Measurements from ENCODE around the gene HMCES.

The HMCES gene

GRCh38 chr3:129278439-129278965 is at the start of gene HMCES:
TSS of gene HMCES (plus strand) at chr3:129278870. CDS start at chr3:129279733, 863 bp downstream.
- DNase-seq: peak; percentile 87

GRCh38 chr3:129228891-129229585 is 49.6 kb upstream of the HMCES start:
- peak; percentile 56 for DNase-seq

GRCh38 chr3:129230311-129231019 is 48.2 kb upstream of the HMCES start:
- peak; percentile 89 for DNase-seq

GRCh38 chr3:129231331-129232119 is 47.1 kb upstream of the HMCES start:
- DNase-seq: no peak

GRCh38 chr3:129233538-129233937 is 45.1 kb upstream of the HMCES start:
- DNase-seq: peak; percentile 31

- DNase-seq: no peak
Measured at GRCh38 chr3:129234441-129234840, 44.2 kb upstream of the HMCES start.

GRCh38 chr3:129235344-129235917 is 43.2 kb upstream of the HMCES start:
- peak; percentile 8 for DNase-seq

GRCh38 chr3:129238945-129239705 is 39.5 kb upstream of the HMCES start:
- DNase-seq: peak; percentile 96

GRCh38 chr3:129239991-129240390 is 38.7 kb upstream of the HMCES start:
- no peak for DNase-seq

- peak; percentile 11 for DNase-seq
Measured at GRCh38 chr3:129240436-129240835, 38.2 kb upstream of the HMCES start.

- DNase-seq: no peak
Measured at GRCh38 chr3:129245141-129245540, 33.5 kb upstream of the HMCES start.

- DNase-seq: peak; percentile 94
Measured at GRCh38 chr3:129245641-129246306, 32.9 kb upstream of the HMCES start.

GRCh38 chr3:129246636-129247035 is 32.0 kb upstream of the HMCES start:
- DNase-seq: no peak

- DNase-seq: no peak
Measured at GRCh38 chr3:129248286-129248979, 30.2 kb upstream of the HMCES start.

GRCh38 chr3:129249284-129250065 is 29.2 kb upstream of the HMCES start, which contains the start of gene COPG1:
TSS of gene COPG1 (plus strand) at chr3:129249606. CDS start at chr3:129249710, 104 bp downstream.
- DNase-seq: peak; percentile 92

GRCh38 chr3:129252748-129253147 is 25.9 kb upstream of the HMCES start:
- DNase-seq: no peak

- DNase-seq: no peak
Measured at GRCh38 chr3:129254536-129255230, 24.0 kb upstream of the HMCES start.

GRCh38 chr3:129256270-129256669 is 22.4 kb upstream of the HMCES start:
- DNase-seq: no peak

GRCh38 chr3:129257609-129258008 is 21.1 kb upstream of the HMCES start:
- DNase-seq: no peak
